ENCODE results near the gene KIF26B.

- TF ChIP-seq CTCF (IDR thresholded peaks at IDR 0.05), result no peak
- no peak for TF ChIP-seq POLR2A (IDR thresholded peaks at IDR 0.05)
These were observed 355.4 kb downstream of the KIF26B start for GRCh38 chr1:245510144-245510543.
